OCI-LY3 (cell line): Measurements from ENCODE around the gene CRISP2.

Experiments
- H2AFZ ChIP-seq: fragments of 200-600, 300-600 bp; shearing (Covaris generic); 2 replicates; pipeline ENCODE4 v1.6.0; 2014; ENCODE audit warnings: antibody characterized with exemption, low read depth, low read length
- H3K27ac ChIP-seq: fragments of 200-600, 300-600 bp; sonication (generic); 2 replicates; pipeline ENCODE4 v1.5.1; 2014; ENCODE audit warnings: mild to moderate bottlenecking, low read length, moderate library complexity, mixed read lengths
- H3K27me3 ChIP-seq: fragments of 200-600, 300-600 bp; sonication (generic); 2 replicates; pipeline ENCODE4 v1.6.1; 2014; ENCODE audit warnings: low read depth, low read length, mixed read lengths
- H3K36me3 ChIP-seq: fragments of 200-600, 300-600 bp; sonication (generic); replicated peaks from 2 replicates; pipeline ENCODE3; 2014; ENCODE audit warnings: low read depth, low read length, mixed read lengths
- H3K4me1 ChIP-seq: fragments of 300-600, 200-600 bp; sonication (generic); 2 replicates; pipeline ENCODE4 v1.6.1; 2014; ENCODE audit warnings: low read length, mixed read lengths
- H3K4me2 ChIP-seq: fragments of 200-600, 300-600 bp; sonication (generic); 2 replicates; pipeline ENCODE4 v1.6.1; 2014; ENCODE audit warnings: low read length, mixed read lengths
- H3K4me3 ChIP-seq: fragments of 300-600, 200-600 bp; sonication (generic); 2 replicates; pipeline ENCODE4 v1.5.1; 2014; ENCODE audit warnings: antibody characterized with exemption, mild to moderate bottlenecking, low read length, moderate library complexity
- H3K79me2 ChIP-seq: fragments of 300-600, 200-600 bp; shearing (Covaris generic); 2 replicates; pipeline ENCODE4 v1.6.1; 2014; ENCODE audit warnings: mild to moderate bottlenecking, low read length, mixed read lengths
- H3K9ac ChIP-seq: fragments of 300-600, 200-600 bp; shearing (Covaris generic); 2 replicates; pipeline ENCODE4 v1.6.0; 2014; ENCODE audit warnings: mild to moderate bottlenecking, low read length, moderate library complexity
- H3K9me3 ChIP-seq: fragments of 200-600, 300-600 bp; shearing (Covaris generic); 2 replicates; pipeline ENCODE4 v1.6.1; 2014; ENCODE audit warnings: low read length, mixed read lengths; ENCODE audit not compliant: insufficient read depth
- H4K20me1 ChIP-seq: fragments of 200-600, 300-600 bp; sonication (generic); 2 replicates; pipeline ENCODE4 v1.6.1; 2016; ENCODE audit warnings: low read length, mixed read lengths; ENCODE audit not compliant: insufficient read depth
- EZH2phosphoT487 ChIP-seq: fragments of 200-600 bp; shearing (Covaris generic); IDR thresholded peaks from 2 replicates; pipeline ENCODE4 v1.6.1; 2018; ENCODE audit warnings: antibody characterized with exemption, mixed run types, low read depth
- TF ChIP-seq, protein P1 (sequence below): fragments of 200-600, 300-600 bp; sonication (generic); IDR thresholded peaks from 2 replicates; pipeline ENCODE4 v1.5.1; 2014; ENCODE audit warnings: antibody characterized with exemption, low read length, low read depth

Gene CRISP2

DNA sequence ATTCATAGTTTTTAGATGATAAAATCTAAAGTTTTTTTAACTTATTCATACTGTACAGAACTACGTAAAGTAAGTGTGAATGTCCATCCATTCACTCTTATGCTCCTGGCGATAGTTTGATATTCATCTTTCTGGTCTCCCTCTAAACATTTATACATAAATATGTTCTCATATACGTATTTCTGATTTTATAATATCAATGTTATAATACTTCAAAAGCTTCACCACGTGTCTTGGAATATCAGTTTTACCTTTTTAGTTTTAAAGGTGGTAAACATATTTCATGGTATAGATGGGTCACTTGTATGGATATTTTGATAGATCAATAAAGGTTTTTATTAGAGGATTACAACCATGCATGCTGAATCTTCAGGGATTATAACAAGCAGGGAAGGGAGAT lies 66.4 kb downstream of the CRISP2 start:
- Histone ChIP-seq H2AFZ (no peak overlapping the region), H3K36me3 (no peaks in the 10 kb centered on the region), H3K4me2 (no peak overlapping the region), H3K79me2 (no peaks in the 10 kb centered on the region), H3K27ac (no peak overlapping the region), H3K4me1 (no peaks in the 10 kb centered on the region), H3K9ac (no peak overlapping the region), H4K20me1 (no peaks in the 10 kb centered on the region), H3K27me3 (no peaks in the 10 kb centered on the region), H3K9me3 (no peaks in the 10 kb centered on the region), H3K4me3 (no peak overlapping the region)
- TF ChIP-seq, protein P1, sequence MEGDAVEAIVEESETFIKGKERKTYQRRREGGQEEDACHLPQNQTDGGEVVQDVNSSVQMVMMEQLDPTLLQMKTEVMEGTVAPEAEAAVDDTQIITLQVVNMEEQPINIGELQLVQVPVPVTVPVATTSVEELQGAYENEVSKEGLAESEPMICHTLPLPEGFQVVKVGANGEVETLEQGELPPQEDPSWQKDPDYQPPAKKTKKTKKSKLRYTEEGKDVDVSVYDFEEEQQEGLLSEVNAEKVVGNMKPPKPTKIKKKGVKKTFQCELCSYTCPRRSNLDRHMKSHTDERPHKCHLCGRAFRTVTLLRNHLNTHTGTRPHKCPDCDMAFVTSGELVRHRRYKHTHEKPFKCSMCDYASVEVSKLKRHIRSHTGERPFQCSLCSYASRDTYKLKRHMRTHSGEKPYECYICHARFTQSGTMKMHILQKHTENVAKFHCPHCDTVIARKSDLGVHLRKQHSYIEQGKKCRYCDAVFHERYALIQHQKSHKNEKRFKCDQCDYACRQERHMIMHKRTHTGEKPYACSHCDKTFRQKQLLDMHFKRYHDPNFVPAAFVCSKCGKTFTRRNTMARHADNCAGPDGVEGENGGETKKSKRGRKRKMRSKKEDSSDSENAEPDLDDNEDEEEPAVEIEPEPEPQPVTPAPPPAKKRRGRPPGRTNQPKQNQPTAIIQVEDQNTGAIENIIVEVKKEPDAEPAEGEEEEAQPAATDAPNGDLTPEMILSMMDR = no peak
- no peak for TF ChIP-seq EZH2phosphoT487

DNA sequence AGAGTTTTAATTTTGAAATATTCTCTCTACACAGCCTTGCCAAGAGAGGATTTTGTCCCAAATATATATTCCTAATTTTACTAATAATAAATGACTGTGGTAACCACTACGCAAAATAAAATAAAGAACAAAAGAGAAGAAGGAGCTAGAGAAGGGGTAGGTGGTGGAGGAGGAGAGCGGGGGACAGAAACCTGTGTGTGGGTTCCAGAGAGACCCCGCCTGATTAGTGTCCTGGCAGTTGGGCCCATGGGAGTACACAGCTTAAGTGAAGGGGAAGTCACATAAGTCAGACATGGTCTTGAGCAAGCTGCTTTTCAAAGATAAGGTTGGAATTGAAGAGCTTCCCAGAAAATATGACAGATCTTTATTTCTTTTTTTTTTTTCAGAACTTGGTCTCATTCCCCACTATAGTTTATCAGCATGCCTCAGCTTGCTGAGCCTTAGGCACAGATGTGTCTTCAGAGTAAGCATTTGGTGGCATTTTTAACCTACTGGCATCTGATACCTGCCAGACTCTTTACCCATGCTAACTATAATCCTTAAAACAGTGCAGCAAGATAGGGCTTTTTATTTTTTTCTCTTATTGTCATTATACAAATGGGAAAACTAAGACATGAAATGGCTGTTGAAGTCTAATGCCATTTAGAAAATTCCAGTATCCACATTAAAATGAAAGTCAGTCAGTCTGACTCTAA lies 67.1 kb downstream of the CRISP2 start:
- H3K36me3 ChIP-seq = no peaks in the 10 kb centered on the region
- no peak overlapping the region for H2AFZ ChIP-seq
- H3K4me3 ChIP-seq = no peak overlapping the region
- no peaks in the 10 kb centered on the region for H3K9me3 ChIP-seq
- no peak overlapping the region for H3K27ac ChIP-seq
- no peaks in the 10 kb centered on the region for H3K4me1 ChIP-seq
- H3K4me2 ChIP-seq = no peak overlapping the region
- H3K27me3 ChIP-seq = no peaks in the 10 kb centered on the region
- TF ChIP-seq EZH2phosphoT487 = no peak
- TF ChIP-seq, protein P1 = no peak
- H4K20me1 ChIP-seq = no peaks in the 10 kb centered on the region
- no peak overlapping the region for H3K9ac ChIP-seq
- no peaks in the 10 kb centered on the region for H3K79me2 ChIP-seq

DNA sequence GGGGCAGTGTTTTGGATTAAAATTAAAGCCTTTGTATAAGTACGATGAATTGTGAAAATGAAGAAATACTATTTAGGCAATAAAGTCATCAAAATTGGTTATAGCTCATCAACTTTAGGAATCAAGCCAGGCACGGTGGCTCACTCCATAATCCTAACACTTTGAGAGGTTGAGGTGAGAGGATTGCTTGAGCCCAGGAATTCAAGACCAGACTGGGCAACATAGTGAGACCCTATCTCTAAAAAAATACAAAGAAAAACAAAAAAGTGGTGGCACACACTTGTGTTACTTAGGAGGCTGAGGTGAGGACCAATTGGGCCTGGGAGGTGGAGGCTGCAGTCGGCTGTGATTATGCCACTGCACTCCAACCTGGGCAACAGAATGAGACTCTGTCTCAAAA lies 68.2 kb downstream of the CRISP2 start:
- Histone ChIP-seq H3K4me2 (no peak overlapping the region), H3K4me3 (no peak overlapping the region), H3K9ac (no peak overlapping the region), H3K4me1 (no peaks in the 10 kb centered on the region), H4K20me1 (no peaks in the 10 kb centered on the region), H3K27ac (no peak overlapping the region), H2AFZ (no peak overlapping the region), H3K9me3 (no peaks in the 10 kb centered on the region), H3K27me3 (no peaks in the 10 kb centered on the region), H3K79me2 (no peaks in the 10 kb centered on the region), H3K36me3 (no peaks in the 10 kb centered on the region)
- TF ChIP-seq, protein P1 = no peak
- TF ChIP-seq EZH2phosphoT487 = no peak
